Stimulated activated CD4-positive, alpha-beta T cell treated with anti-CD3 and anti-CD28 coated beads, Interleukin-2, amount 100 ng/mL, for 24 hours (primary cell): ENCODE measurements around the gene USP36.
"Not testable (repeated sequence)": the region's sequence is repeated elsewhere in the genome, so short reads cannot be mapped to it uniquely, and the experiment has no call there.

Experiments used
- DNase-seq, 2 donors: peaks; one replicate each; pipeline ENCODE4 v3.0.0-alpha.2; 2020

USP36 gene

GRCh38 chr17:78870621-78871020 lies 30.0 kb upstream of the USP36 start:
- no peak for DNase-seq

DNA sequence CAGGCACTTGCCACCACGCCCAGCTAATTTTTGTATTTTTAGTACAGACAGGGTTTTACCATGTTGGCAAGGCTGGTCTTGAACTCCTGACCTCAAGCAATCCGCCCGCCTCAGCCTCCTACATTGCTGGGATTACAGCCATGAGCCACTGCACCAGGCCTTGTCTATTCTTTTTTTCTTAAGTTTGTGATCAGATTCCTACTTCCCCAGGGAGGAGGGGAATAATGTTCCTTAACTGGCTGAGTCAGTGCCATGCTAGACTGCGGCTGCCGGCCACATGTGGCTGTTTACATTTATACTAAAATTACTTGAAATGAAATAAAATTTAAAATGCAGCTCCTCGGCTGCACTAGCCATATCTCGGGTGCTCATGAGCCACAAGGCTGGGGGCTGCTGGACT lies 27.8 kb upstream of the USP36 start:
- DNase-seq = no peak

DNA sequence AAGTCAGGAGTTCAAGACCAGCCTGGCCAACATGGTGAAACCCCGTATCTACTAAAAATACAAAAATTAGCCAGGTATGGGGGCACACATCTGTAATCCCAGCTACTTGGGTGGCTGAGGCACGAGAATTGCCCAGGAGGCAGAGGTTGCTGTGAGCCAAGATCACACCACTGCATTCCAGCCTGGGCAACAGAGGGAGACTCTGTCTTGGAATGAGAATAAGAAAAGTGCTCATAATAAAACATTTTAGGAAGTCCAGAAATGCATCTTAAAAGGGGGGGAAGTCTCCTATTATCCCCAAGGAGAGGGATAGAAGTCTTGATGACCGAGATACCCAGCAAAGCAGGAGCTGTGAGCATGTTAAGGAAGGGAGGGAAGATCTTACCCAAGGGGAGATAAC lies 26.4 kb upstream of the USP36 start:
- not testable (repeated sequence) for DNase-seq

DNA sequence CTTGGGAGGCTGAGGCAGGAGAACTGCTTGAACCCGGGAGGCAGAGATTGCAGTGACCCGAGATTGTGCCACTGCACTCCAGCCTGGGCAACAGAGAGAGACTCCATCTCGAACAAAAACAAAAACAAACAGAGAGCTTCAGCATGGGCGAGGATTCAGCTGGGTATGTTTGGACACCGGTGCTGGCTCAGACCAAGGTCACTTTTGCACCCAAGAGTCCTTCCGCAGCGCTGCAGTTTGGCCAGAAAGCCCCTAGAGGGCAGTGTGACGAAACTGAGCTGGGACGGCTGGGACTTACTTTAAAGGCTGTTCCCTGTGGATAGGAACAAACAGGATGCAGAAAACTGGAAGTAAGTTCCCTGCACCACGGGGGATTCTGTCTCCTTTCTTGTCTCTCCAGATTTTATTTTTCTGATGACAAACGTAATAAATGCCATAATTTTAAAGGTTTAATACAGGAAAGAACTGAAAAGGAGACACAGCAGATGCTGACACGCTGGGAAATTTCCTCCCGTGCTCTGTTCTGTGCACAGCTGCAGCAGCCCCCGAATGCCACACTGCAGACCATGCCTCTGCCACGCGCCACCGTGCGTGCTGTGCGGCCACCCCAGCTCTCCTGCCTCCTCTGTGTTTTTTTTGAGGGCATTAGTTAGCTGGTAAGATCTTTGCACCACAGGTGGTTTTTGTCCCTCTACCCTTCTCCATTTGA lies 25.2 kb upstream of the USP36 start:
- DNase-seq = peak; percentile 74

DNA sequence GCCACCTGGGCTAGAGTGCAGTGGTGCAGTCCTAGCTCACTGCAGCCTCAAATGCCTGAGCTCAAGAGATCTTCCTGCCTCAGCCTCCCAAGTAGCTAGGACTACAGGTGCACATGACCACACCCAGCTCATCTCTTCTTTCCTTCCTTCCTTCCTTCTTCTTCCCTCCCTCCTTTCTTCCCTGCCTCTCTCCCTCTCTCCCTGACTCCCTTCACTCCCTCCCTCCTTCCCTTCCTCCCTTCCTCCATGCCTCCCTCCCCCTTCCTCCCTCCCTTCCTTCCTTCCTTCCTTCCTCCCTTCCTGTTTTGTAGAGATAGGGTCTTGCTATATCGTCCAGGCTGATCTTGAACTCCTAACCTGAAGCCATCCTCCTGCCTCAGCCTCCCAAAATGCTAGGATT lies 23.5 kb upstream of the USP36 start:
- no peak for DNase-seq

DNA sequence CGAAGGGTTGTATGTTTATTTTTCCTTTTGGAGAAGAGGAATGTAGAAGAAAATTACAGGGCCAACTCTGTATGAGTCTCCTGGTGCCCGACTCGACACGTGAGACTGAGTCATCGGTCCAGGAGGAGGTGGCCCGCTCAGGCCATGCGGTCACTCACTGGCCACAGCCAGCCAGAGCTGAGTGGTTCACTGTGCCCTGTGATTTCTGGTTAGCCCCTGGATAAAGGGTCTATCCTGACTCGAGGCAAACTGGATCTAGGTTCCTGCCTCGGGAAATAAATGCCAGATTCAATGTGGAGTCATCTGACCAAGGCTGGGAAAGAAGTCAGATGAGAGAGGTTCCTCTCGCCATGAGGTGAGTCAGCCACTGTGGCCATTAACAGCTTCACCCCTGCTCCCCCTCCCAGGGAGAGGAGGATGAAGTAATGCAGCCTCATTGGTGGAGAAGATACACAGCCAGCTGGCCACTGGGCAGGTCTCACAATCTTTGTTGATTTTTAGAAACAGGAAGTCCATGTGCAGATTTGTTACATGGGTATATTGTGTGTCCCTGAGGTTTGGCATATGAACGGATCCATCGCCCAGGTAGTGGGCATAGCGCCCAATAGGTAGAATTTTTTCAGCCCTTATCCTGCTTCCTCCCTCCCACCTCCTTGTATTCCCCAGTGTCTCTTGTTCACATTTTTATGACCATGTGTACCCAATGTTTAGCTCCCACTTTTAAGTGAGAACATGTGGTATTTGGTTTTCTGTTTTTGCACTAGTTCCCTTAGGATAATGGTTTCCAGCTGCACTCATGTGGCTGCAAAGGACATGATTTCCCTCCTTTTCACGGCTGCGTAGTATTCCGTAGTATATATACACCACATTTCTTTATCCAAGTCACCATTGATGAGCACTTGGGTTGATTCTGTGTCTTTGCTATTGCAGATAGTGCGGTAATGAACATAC lies 21.7 kb upstream of the USP36 start:
- DNase-seq = no peak

GRCh38 chr17:78861229-78861628 lies 20.6 kb upstream of the USP36 start:
- no peak for DNase-seq

- no peak for DNase-seq
Observed at GRCh38 chr17:78859051-78859450, 18.4 kb upstream of the USP36 start.

- no peak for DNase-seq
Observed at GRCh38 chr17:78857266-78857665, 16.7 kb upstream of the USP36 start.

DNA sequence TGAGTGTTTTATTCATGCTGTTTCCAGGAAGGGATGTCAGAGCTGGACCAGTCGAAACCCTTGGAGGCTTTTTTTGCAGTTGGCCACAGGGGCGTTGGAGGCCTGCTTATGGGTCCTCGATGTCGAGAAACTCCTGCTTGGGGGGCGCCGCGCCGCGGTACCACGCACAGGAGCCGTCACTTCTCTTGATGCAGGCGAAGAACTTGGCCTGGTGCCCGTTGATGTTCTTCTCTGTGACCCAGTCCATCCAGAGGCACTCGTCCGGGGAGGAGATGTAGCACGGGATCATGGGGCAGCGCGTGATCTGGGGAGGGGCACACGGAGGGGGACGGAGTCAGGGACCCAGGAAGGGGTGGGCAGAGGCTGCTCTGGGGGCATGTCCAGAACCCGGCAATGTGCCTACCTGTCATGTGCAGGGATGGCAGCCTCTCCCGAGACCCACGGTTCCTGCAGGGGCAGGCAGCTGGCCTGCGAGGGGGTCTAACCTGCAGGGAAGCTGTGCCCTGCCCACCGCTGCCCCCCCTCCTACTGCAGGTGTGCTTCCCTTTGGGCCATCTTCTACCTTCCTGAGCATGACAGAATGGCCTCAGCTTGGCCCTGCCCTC lies 15.0 kb upstream of the USP36 start:
- no peak for DNase-seq

- DNase-seq = no peak
Observed at GRCh38 chr17:78854508-78854907, 13.9 kb upstream of the USP36 start.

DNA sequence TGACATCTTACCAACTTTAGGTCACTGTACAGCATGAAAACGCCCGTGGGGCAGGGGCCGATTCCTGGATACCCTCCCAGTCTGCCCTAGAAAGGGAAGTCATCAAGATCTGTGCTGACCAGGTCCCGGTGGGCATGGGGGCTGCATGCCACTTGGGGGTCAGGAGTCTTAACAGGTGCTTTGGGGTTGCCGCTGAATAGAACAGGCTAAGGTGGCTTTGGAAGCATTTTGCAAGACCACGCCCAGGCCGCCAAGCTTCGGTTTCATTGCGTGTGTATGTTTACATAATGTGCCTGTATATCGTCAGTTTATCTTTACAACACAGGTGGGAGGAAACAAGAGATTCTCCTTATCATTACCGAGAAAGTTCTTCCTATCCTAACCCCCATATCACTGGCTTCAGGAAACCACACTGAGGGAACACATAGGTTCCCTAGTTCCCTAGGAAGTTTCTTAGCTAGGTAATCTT lies 13.3 kb upstream of the USP36 start:
- DNase-seq = no peak

GRCh38 chr17:78852709-78853121 lies 12.1 kb upstream of the USP36 start:
- no peak for DNase-seq

DNA sequence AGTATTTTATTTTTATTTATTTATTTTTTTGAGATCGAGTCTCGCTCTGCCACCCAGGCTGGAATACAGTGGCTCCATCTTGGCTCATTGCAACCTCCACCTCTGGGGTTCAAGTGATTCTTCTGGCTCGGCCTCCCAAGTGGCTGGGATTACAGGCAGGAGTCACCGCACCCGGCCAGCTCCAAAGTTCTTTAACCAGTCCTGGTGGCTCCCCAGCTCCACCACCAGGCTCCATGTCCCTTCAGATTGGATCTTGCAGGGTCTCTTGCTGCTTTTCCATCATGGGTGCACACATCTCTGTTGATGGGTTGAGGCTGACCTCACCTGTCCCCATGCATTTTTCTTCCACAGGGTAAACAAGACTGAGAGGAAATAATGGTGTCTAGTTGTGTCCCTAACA lies 8.4 kb upstream of the USP36 start:
- no peak for DNase-seq

- no peak for DNase-seq
Observed at GRCh38 chr17:78847052-78847451, 6.4 kb upstream of the USP36 start.

DNA sequence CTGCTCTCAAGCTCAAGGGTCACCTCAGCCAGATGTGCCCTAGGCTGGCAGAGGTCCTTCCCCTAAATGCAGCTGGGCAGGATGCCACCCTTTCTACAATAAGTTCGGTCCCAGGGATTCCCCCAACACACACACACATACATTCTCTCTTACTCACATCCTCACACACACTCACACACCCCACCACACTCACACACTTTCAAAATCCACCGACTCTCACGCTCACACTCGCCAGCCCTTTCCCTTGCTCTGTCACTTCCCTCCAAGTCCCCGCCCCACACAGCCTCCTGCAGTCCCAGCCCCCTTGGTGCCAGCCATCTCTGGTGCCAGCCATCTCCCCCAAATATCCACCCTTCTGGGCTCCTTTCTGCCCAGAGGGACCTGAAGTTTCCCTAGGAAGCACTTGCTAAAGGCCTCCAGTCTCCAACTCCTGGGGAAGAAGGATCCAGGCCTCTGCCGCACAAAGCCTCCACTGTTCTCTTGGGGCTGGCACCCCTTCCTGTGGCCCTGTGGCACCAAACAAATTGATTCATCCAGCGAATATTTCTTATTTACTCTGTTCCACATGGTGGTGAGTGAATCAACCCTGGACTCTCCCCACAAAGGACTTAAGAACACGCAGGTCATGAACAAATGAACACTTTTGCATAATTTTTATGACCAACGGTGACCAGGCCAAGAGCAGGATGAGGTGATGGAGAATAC lies 3.8 kb upstream of the USP36 start:
- DNase-seq = no peak

GRCh38 chr17:78842881-78843565 lies 2.4 kb upstream of the USP36 start:
- DNase-seq = peak; percentile 58 to 63

- DNase-seq = no peak
Observed at GRCh38 chr17:78840530-78840779, 159 bp downstream of the USP36 start.

DNA sequence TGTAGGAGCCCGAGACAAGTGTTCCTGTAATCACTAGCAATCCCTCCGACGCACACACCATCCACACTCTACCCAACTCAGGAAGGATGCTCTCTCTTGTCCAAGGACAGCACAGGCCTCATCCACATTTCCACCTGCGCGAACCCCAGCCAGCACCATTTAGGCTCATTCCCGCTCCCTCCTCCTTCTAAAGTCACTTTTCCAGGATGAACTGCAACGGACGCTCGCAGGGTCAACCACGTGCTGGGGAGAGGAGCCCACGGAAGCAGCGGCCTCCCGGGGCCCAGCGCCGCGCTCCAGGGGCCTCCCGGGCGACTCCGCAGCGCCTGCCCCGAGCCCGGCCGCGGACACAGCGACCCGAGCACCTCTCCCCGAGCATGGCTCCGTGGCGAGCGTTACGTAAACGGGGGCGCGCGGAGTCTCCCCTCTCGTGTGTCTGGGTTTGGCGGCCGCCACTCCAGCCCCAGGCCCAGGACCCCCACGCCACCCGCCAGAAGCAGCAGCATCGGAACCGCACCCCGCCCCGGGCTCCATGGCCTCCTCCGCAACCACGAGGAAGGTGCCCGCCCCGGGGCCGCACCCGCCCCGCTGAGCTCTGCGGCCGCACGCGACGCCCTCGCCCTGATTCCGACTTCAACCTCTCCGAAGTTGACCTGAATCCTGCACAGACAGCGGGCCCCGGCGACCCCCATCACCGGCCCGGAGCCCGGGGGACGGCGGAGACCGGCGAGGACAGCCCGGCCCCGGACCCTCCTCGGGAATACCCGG lies 668 bp downstream of the USP36 start:
- peak; percentile 51 to 54 for DNase-seq

DNA sequence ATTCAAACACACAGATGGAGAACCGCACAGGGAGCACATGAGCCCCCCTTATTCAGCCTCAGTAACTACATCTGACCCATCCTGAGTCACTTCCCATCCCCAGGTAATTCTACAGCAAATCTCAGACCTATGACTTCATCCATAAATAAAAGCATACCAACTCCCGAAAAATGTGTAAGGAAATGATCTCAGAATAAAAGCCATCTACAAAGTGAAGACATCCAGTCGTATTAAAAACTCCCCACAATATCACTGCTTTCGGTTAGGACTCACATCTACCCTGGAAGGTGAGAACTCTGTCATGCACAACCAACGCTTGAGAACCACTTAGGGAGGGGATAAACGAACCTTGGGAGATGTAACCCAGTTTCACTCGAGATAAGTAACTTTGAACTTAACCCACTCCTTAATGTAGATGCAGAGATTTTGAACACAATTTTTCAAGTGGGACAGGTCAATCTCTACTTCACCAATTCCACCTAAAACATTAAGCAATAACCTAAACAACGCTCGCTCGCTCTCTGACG lies 1.3 kb downstream of the USP36 start:
- no peak for DNase-seq

DNA sequence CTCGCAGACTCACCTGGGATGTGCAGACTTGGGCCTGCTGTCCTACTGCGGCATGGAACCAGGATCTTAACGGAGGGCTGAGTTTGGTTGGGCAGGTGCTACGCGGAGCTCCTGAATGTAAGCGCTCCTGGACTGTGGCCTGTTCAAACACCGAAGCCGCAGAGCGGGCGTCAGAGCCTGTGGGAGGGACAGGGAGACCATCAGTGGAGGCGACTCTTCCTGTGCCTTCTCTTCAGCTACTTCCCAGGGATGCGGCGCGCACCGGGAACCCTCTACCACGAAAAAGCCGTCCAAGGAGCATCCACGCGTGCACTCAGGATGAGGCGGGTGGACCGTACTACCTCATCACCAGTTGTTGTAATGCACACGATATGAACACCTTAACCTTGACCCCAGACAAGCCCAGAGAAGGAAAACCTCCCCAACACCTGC lies 2.0 kb downstream of the USP36 start:
- no peak for DNase-seq
